Upper lobe of left lung (tissue), 6 donors: ENCODE data around the gene LDOC1. TPM values are rescaled to one million over a fixed set of nuclear protein-coding genes. Genes with fewer than 3 reads are reported as not detected.
"Not testable (repeated sequence)": the region's sequence is repeated elsewhere in the genome, so short reads cannot be mapped to it uniquely, and the experiment has no call there.

Experiments used
- ATAC-seq, 2 donors: fragments of 200-7000 bp; cut with Tn5 transposase; one replicate each; pipeline ENCODE4 v1.9.1; 2022; ENCODE audit warnings: mild to moderate bottlenecking in 2 of 2, moderate library complexity in 2 of 2; ENCODE audit not compliant: low FRiP score in 2 of 2
- DNase-seq, 2 donors: peaks; one replicate each; pipeline ENCODE4 v3.0.0-alpha.2; 2019 to 2020
- H3K27ac ChIP-seq, 4 donors: fragments of 200-600 bp; sonication (generic); one replicate each; pipeline ENCODE4 v1.5.1; 2016 to 2019
- H3K27me3 ChIP-seq, 4 donors: fragments of 200-600 bp; sonication (generic); one replicate each; pipeline ENCODE4 v1.5.1; 2017 to 2019
- H3K36me3 ChIP-seq, 4 donors: fragments of 200-600 bp; sonication (generic); one replicate each; pipeline ENCODE4 v1.5.1; 2016 to 2019
- H3K4me1 ChIP-seq, 4 donors: fragments of 200-600 bp; sonication (generic); one replicate each; pipeline ENCODE4 v1.5.1; 2018 to 2019
- H3K4me3 ChIP-seq, 4 donors: fragments of 200-600 bp; sonication (generic); one replicate each; pipeline ENCODE4 v1.5.1; 2017 to 2019; ENCODE audit warnings: mild to moderate bottlenecking in 2 of 4, moderate library complexity in 1 of 4
- H3K9me3 ChIP-seq, 4 donors: fragments of 200-600 bp; sonication (generic); one replicate each; pipeline ENCODE4 v1.5.1; 2018 to 2019
- CTCF ChIP-seq, 6 experiments: fragments of 450-650 bp in 4 of 6; fragments of 200-600 bp in 2 of 6; sonication (generic) in 2 of 6; IDR thresholded peaks; one replicate each; pipeline ENCODE4 v1.5.1; 2016 to 2019; ENCODE audit warnings: antibody characterized with exemption in 6 of 6
- EP300 ChIP-seq, 4 donors: sonication (generic); formaldehyde crosslinking; IDR thresholded peaks; one replicate each; pipeline ENCODE4 v1.5.1; 2017; ENCODE audit warnings: antibody characterized with exemption in 4 of 4, control low read depth in 2 of 4
- POLR2A ChIP-seq, 4 donors: fragments of 450-650 bp; IDR thresholded peaks; one replicate each; pipeline ENCODE4 v1.5.1; 2016 to 2017; ENCODE audit warnings: antibody characterized with exemption in 4 of 4, mild to moderate bottlenecking in 2 of 4
- POLR2AphosphoS5 ChIP-seq, 2 donors: sonication (generic); formaldehyde crosslinking; IDR thresholded peaks; one replicate each; pipeline ENCODE4 v1.5.1; 2017; ENCODE audit warnings: antibody characterized with exemption in 2 of 2
- WGBS, 2 donors: methylation state at CpG; one replicate each; pipeline ENCODE4 v1.1.5; 2017 to 2018; 5-methylcytosine and 5-hydroxymethylcytosine counted together
- total RNA-seq, 6 donors: library from RNA; depleted of rRNA in 4 of 6; stranded (reverse); fragments of >200 nt in 4 of 6; gene quantifications; one replicate each; pipeline versions ENCODE4 v1.1.0 to v1.2.1, GENCODE V29; 2016 to 2021
- donor health status: DM: no; HTN: no; CAD: no; lungs with moderate emphysema.
- donor health status: DM: no; HTN: yes; CAD: no; lungs with severe emphysema.

Gene LDOC1
- total RNA-seq, 6 donors from 2014 or later: 3.1 to 18.8 (median 5.9) TPM

GRCh38 chrX:141201962-141202361 lies 25.0 kb upstream of the LDOC1 start:
- no peak for ATAC-seq
- 86 to 95% methylated on average over 2 to 3 of the region's 3 CpGs for WGBS, 2 donors
- Histone ChIP-seq H3K4me3 (no peak overlapping the region), H3K36me3 (no peaks in the 10 kb centered on the region), H3K4me1 (no peaks in the 10 kb centered on the region), H3K27me3 (no peaks in the 10 kb centered on the region), H3K27ac (no peak overlapping the region), H3K9me3 (no peaks in the 10 kb centered on the region)
- DNase-seq: no peak
- TF ChIP-seq POLR2AphosphoS5 (IDR thresholded peaks at IDR 0.05): no peak
- no peak for TF ChIP-seq POLR2A (IDR thresholded peaks at IDR 0.05)
- no peak for TF ChIP-seq EP300 (IDR thresholded peaks at IDR 0.05)
- no peak for TF ChIP-seq CTCF (IDR thresholded peaks at IDR 0.05)

GRCh38 chrX:141188573-141188972 lies 11.6 kb upstream of the LDOC1 start:
- not testable (repeated sequence) for H3K27ac ChIP-seq, H3K4me3 ChIP-seq, H3K4me1 ChIP-seq, H3K36me3 ChIP-seq, ATAC-seq, H3K27me3 ChIP-seq, H3K9me3 ChIP-seq
- WGBS, 2 donors: 94% methylated on average over 18 of the region's 24 CpGs; no CpG with 5 or more reads in 1 of the 2 donors
- DNase-seq: peak in 1 of 2 donors; percentile 39

- Histone ChIP-seq H3K36me3 (no peaks in the 10 kb centered on the region), H3K27ac (no peak overlapping the region), H3K4me1 (no peaks in the 10 kb centered on the region), H3K27me3 (no peaks in the 10 kb centered on the region), H3K4me3 (no peak overlapping the region), H3K9me3 (no peaks in the 10 kb centered on the region)
- TF ChIP-seq CTCF (IDR thresholded peaks at IDR 0.05) (no peak), EP300 (IDR thresholded peaks at IDR 0.05) (no peak), POLR2A (IDR thresholded peaks at IDR 0.05) (no peak), POLR2AphosphoS5 (IDR thresholded peaks at IDR 0.05) (no peak)
- WGBS, 2 donors: 85 to 87% methylated on average over 5 of the region's 5 CpGs
- DNase-seq: no peak
- ATAC-seq: no peak
Observed at GRCh38 chrX:141185366-141185765, 8.4 kb upstream of the LDOC1 start.

- no peaks in the 10 kb centered on the region for H3K9me3 ChIP-seq
- WGBS, 2 donors: 74 to 76% methylated on average over 5 of the region's 5 CpGs
- no peak for DNase-seq
Observed at GRCh38 chrX:141183000-141183399, 6.1 kb upstream of the LDOC1 start.

GRCh38 chrX:141180851-141181250 lies 3.9 kb upstream of the LDOC1 start:
- H3K9me3 ChIP-seq: no peaks in the 10 kb centered on the region
- no peak for DNase-seq
- WGBS, 2 donors: 22 to 49% methylated on average over 3 to 7 of the region's 7 CpGs

More at GRCh38 chrX:141183000-141183399, 6.1 kb upstream of the LDOC1 start:
- Histone ChIP-seq H3K4me3 (no peak overlapping the region), H3K27ac (no peak overlapping the region), H3K27me3 (no peaks in the 10 kb centered on the region), H3K4me1 (no peaks in the 10 kb centered on the region), H3K36me3 (no peaks in the 10 kb centered on the region)
- ATAC-seq: no peak
- no peak for TF ChIP-seq POLR2AphosphoS5 (IDR thresholded peaks at IDR 0.05)
- TF ChIP-seq CTCF (IDR thresholded peaks at IDR 0.05): no peak
- no peak for TF ChIP-seq POLR2A (IDR thresholded peaks at IDR 0.05)
- TF ChIP-seq EP300 (IDR thresholded peaks at IDR 0.05): no peak

More at GRCh38 chrX:141180851-141181250, 3.9 kb upstream of the LDOC1 start:
- Histone ChIP-seq H3K27me3 (no peaks in the 10 kb centered on the region), H3K4me3 (no peak overlapping the region), H3K36me3 (no peaks in the 10 kb centered on the region), H3K4me1 (no peaks in the 10 kb centered on the region), H3K27ac (no peak overlapping the region)
- TF ChIP-seq CTCF (IDR thresholded peaks at IDR 0.05): no peak
- TF ChIP-seq POLR2AphosphoS5 (IDR thresholded peaks at IDR 0.05): no peak
- TF ChIP-seq POLR2A (IDR thresholded peaks at IDR 0.05): no peak
- TF ChIP-seq EP300 (IDR thresholded peaks at IDR 0.05): no peak
- ATAC-seq: peak in 1 of 2 donors; percentile 74
